HFFc6 (cell line): ENCODE results near the gene CDRT15. TPM values are rescaled to one million over a fixed set of nuclear protein-coding genes. Genes with fewer than 3 reads are reported as not detected.

ENCODE experiments used
- DNase-seq: peaks from one replicate; pipeline ENCODE4 v3.0.0-alpha.2; 2018
- H3K27ac Mint-ChIP-seq: 2 replicates; pipeline ENCODE4 v1.8.0; 2020; ENCODE audit warnings: mild to moderate bottlenecking, mixed read lengths
- H3K27me3 Mint-ChIP-seq: 2 replicates; pipeline ENCODE4 v1.8.0; 2021; ENCODE audit warnings: mild to moderate bottlenecking, moderate library complexity, mixed read lengths; ENCODE audit not compliant: insufficient read depth
- H3K36me3 Mint-ChIP-seq: 2 replicates; pipeline ENCODE4 v1.8.0; 2021; ENCODE audit warnings: low read depth, mixed read lengths
- H3K4me1 Mint-ChIP-seq: 2 replicates; pipeline ENCODE4 v1.8.0; 2020; ENCODE audit warnings: low read depth, mixed read lengths
- H3K4me3 Mint-ChIP-seq: 2 replicates; pipeline ENCODE4 v1.8.0; 2020; ENCODE audit warnings: mild to moderate bottlenecking, moderate library complexity, mixed read lengths
- H3K9me3 Mint-ChIP-seq: 2 replicates; pipeline ENCODE4 v1.8.0; 2020; ENCODE audit warnings: mild to moderate bottlenecking, mixed read lengths
- total RNA-seq, 6 experiments: library from RNA; stranded (reverse); fragmentation: NEBNext Ultra II Directional; extraction: Animal tissue kit (Norgen Biotek cat#: 25700); gene quantifications; 2 replicates in 1 of 6; 3 replicates in 5 of 6; pipeline ENCODE4 v1.2.3, GENCODE V29; 2021
- TF ChIP-seq, protein P1 (sequence below): fragments of 200-600 bp; sonication (generic); IDR thresholded peaks from 2 replicates; pipeline ENCODE4 v1.5.0; 2021; ENCODE audit warnings: antibody characterized with exemption, mild to moderate bottlenecking

CDRT15 gene
- total RNA-seq, 6 experiments from 2014 or later = not detected

- TF ChIP-seq, protein P1, sequence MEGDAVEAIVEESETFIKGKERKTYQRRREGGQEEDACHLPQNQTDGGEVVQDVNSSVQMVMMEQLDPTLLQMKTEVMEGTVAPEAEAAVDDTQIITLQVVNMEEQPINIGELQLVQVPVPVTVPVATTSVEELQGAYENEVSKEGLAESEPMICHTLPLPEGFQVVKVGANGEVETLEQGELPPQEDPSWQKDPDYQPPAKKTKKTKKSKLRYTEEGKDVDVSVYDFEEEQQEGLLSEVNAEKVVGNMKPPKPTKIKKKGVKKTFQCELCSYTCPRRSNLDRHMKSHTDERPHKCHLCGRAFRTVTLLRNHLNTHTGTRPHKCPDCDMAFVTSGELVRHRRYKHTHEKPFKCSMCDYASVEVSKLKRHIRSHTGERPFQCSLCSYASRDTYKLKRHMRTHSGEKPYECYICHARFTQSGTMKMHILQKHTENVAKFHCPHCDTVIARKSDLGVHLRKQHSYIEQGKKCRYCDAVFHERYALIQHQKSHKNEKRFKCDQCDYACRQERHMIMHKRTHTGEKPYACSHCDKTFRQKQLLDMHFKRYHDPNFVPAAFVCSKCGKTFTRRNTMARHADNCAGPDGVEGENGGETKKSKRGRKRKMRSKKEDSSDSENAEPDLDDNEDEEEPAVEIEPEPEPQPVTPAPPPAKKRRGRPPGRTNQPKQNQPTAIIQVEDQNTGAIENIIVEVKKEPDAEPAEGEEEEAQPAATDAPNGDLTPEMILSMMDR = no peak
- Mint-ChIP-seq H3K4me3 (no peak overlapping the region), H3K9me3 (no peaks in the 10 kb centered on the region), H3K27ac (no peak overlapping the region), H3K36me3 (peaks cover 5% of the 10 kb centered on the region; the same call in 1 of the 2 replicates), H3K4me1 (no peaks in the 10 kb centered on the region; the same call in 1 of the 2 replicates), H3K27me3 (no peaks in the 10 kb centered on the region; the same call in 1 of the 2 replicates)
- no peak for DNase-seq
Observed at GRCh38 chr17:14202388-14203166, 34.1 kb downstream of the CDRT15 start.

DNA sequence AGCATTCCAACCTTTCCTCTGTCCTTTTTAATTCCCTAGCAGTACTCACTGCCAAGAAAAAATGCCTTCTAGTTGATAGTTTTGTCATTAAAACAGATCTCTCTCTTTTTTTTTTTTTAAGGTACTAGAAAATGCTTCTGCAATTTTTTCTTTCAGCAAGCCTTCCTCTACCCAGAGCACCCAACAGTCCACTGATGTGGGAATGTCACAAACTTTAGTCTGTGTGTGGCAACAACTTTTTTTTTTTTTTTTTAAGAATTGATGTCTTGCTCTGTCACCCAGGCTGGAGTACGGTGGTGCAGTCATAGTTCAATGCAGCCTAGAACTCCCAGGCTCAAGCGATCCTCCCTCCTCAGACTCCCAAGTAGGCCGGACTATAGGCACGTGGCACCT lies 34.7 kb downstream of the CDRT15 start:
- Mint-ChIP-seq H3K4me3 (no peak overlapping the region), H3K36me3 (no peaks in the 10 kb centered on the region), H3K27me3 (no peaks in the 10 kb centered on the region; the same call in 1 of the 2 replicates), H3K4me1 (no peaks in the 10 kb centered on the region; the same call in 1 of the 2 replicates), H3K9me3 (no peaks in the 10 kb centered on the region), H3K27ac (no peak overlapping the region)
- DNase-seq = no peak
- TF ChIP-seq, protein P1 = no peak

- no peaks in the 10 kb centered on the region; the same call in 1 of the 2 replicates for H3K4me1 Mint-ChIP-seq
- no peaks in the 10 kb centered on the region; the same call in 1 of the 2 replicates for H3K27me3 Mint-ChIP-seq
- no peaks in the 10 kb centered on the region for H3K9me3 Mint-ChIP-seq
- TF ChIP-seq, protein P1 = no peak
- H3K27ac Mint-ChIP-seq = no peak overlapping the region
- no peak for DNase-seq
- no peak overlapping the region for H3K4me3 Mint-ChIP-seq
- H3K36me3 Mint-ChIP-seq = no peaks in the 10 kb centered on the region
Observed at GRCh38 chr17:14201021-14201987, 35.4 kb downstream of the CDRT15 start.

DNA sequence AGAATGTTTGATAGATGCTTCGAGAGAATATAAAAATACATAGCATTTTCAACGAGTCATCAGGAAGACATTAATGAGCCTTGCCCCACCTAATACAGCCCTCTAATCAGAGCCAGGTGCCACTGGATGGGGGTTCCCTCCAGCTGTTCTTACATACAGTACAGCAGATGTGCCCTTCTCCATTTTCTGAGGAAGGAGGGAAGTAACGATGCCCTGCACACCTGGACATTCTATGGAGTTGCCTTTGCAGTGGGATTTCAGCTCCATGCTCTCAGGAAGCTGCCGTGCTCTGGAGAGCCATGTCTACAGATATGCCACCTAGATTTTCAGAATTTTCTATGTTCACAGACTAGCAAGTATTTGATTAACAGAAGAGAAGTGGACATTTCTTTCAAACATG lies 36.3 kb downstream of the CDRT15 start:
- H3K27me3 Mint-ChIP-seq = no peaks in the 10 kb centered on the region; the same call in 1 of the 2 replicates
- H3K9me3 Mint-ChIP-seq = no peaks in the 10 kb centered on the region
- no peaks in the 10 kb centered on the region for H3K36me3 Mint-ChIP-seq
- no peak overlapping the region for H3K4me3 Mint-ChIP-seq
- no peaks in the 10 kb centered on the region; the same call in 1 of the 2 replicates for H3K4me1 Mint-ChIP-seq
- no peak overlapping the region for H3K27ac Mint-ChIP-seq
- TF ChIP-seq, protein P1 = no peak
- DNase-seq = no peak

- TF ChIP-seq, protein P1 = no peak
- DNase-seq = no peak
- no peak overlapping the region for H3K4me3 Mint-ChIP-seq
- H3K4me1 Mint-ChIP-seq = no peaks in the 10 kb centered on the region; the same call in 1 of the 2 replicates
- H3K27ac Mint-ChIP-seq = no peak overlapping the region
- no peaks in the 10 kb centered on the region for H3K9me3 Mint-ChIP-seq
- H3K27me3 Mint-ChIP-seq = no peaks in the 10 kb centered on the region; the same call in 1 of the 2 replicates
- no peaks in the 10 kb centered on the region for H3K36me3 Mint-ChIP-seq
Observed at GRCh38 chr17:14199601-14200000, 37.1 kb downstream of the CDRT15 start.
